Stomach (tissue), 9 donors: ENCODE data around the gene DOK6. TPM values are rescaled to one million over a fixed set of nuclear protein-coding genes. Genes with fewer than 3 reads are reported as not detected.
A peak's percentile ranks its signal among the peaks of the same experiment; 100 is the strongest.

Experiments
- DNase-seq, 2 donors: peaks; one replicate each; pipeline versions ENCODE4 v3.0.0 to v3.0.0-alpha.2; 2013 to 2019
- H3K27ac ChIP-seq, 5 donors: fragments of 200-600 bp in 4 of 5; sonication (generic) in 4 of 5; one replicate each; pipeline ENCODE4 v1.5.1; 2013 to 2019; ENCODE audit warnings: mild to moderate bottlenecking in 1 of 5, moderate library complexity in 1 of 5
- H3K27me3 ChIP-seq, 3 donors: fragments of 200-600 bp; sonication (generic); one replicate each; pipeline ENCODE4 v1.5.1; 2017 to 2019; ENCODE audit warnings: mixed run types in 1 of 3
- H3K36me3 ChIP-seq, 4 donors: fragments of 200-600 bp; sonication (generic); 1 replicate in 3 of 4; 2 replicates in 1 of 4; pipeline ENCODE4 v1.5.1; 2016 to 2019
- H3K4me1 ChIP-seq, 4 donors: fragments of 200-600 bp; sonication (generic); one replicate each; pipeline ENCODE4 v1.5.1; 2016 to 2019
- H3K4me3 ChIP-seq, 4 donors: fragments of 200-600 bp; sonication (generic) in 3 of 4; one replicate each; pipeline ENCODE4 v1.5.1; 2016 to 2019; ENCODE audit warnings: mild to moderate bottlenecking in 1 of 4
- H3K9me3 ChIP-seq, 4 donors: fragments of 200-600 bp; sonication (generic); one replicate each; pipeline ENCODE4 v1.5.1; 2016 to 2019
- EP300 ChIP-seq: sonication (generic); formaldehyde crosslinking; IDR thresholded peaks from one replicate; pipeline ENCODE4 v1.6.1; 2017; ENCODE audit warnings: antibody characterized with exemption
- POLR2A ChIP-seq, 4 donors: fragments of 450-650 bp; IDR thresholded peaks; one replicate each; pipeline ENCODE4 v1.6.1; 2016; ENCODE audit warnings: antibody characterized with exemption in 4 of 4, control low read depth in 2 of 4, mild to moderate bottlenecking in 1 of 4, moderate library complexity in 1 of 4
- POLR2AphosphoS5 ChIP-seq, 3 donors: sonication (generic); formaldehyde crosslinking; IDR thresholded peaks; one replicate each; pipeline ENCODE4 v1.6.1; 2016; ENCODE audit warnings: antibody characterized with exemption in 3 of 3
- WGBS, 5 donors: extraction: QIAGEN DNeasy Blood & Tissue Kit in 3 of 5; methylation state at CpG; one replicate each; pipeline versions ENCODE4 v1.1.5 to v1.1.7; 2013 to 2018; 5-methylcytosine and 5-hydroxymethylcytosine counted together
- intact Hi-C: fragments of 100-400 bp; cut with DNase I; formaldehyde crosslinking; loops from one replicate; pipeline ENCODE4 v1.15.1; 2023; ENCODE audit warnings: low total_unique reads
- polyA plus RNA-seq, 3 donors: library from polyadenylated mRNA; stranded (reverse); fragments of 200-250 nt; gene quantifications; one replicate each; pipeline ENCODE4 v1.2.3, GENCODE V29; 2013
- total RNA-seq, 5 donors: library from RNA; depleted of rRNA; stranded (reverse); fragments of >200 nt; gene quantifications; one replicate each; pipeline versions ENCODE4 v1.1.0 to v1.2.3, GENCODE V29; 2014 to 2016
- TF ChIP-seq, protein P1 (sequence below), 7 experiments: fragments of 450-650 bp in 4 of 7; fragments of 200-600 bp in 3 of 7; sonication (generic) in 3 of 7; IDR thresholded peaks; one replicate each; pipeline ENCODE4 v1.5.1; 2016 to 2019; ENCODE audit warnings: antibody characterized with exemption in 7 of 7, control low read depth in 2 of 7, mild to moderate bottlenecking in 1 of 7
- donor health status: healthy with polysubstance abuse.
- donor health status: Bipolar disorder and iron deficiency.
- donor health status: healthy.

The DOK6 gene
- total and polyA plus RNA-seq, 8 donors, result 0.18 to 10.1 (median 1.7) TPM; not detected in 1

GRCh38 chr18:69635482-69635881, 234.8 kb downstream of the DOK6 start:
- Histone ChIP-seq H3K9me3 (no peaks in the 10 kb centered on the region), H3K36me3 (no peaks in the 10 kb centered on the region), H3K27ac (no peak overlapping the region), H3K4me3 (no peak overlapping the region), H3K27me3 (no peaks in the 10 kb centered on the region), H3K4me1 (no peaks in the 10 kb centered on the region)
- intact Hi-C loops, result no loop called here
- TF ChIP-seq EP300, result no peak
- TF ChIP-seq POLR2A (IDR thresholded peaks at IDR 0.05), result no peak
- TF ChIP-seq POLR2AphosphoS5 (IDR thresholded peaks at IDR 0.05), result no peak
- TF ChIP-seq, protein P1, sequence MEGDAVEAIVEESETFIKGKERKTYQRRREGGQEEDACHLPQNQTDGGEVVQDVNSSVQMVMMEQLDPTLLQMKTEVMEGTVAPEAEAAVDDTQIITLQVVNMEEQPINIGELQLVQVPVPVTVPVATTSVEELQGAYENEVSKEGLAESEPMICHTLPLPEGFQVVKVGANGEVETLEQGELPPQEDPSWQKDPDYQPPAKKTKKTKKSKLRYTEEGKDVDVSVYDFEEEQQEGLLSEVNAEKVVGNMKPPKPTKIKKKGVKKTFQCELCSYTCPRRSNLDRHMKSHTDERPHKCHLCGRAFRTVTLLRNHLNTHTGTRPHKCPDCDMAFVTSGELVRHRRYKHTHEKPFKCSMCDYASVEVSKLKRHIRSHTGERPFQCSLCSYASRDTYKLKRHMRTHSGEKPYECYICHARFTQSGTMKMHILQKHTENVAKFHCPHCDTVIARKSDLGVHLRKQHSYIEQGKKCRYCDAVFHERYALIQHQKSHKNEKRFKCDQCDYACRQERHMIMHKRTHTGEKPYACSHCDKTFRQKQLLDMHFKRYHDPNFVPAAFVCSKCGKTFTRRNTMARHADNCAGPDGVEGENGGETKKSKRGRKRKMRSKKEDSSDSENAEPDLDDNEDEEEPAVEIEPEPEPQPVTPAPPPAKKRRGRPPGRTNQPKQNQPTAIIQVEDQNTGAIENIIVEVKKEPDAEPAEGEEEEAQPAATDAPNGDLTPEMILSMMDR (IDR thresholded peaks at IDR 0.05), result no peak
- DNase-seq, result no peak
- 62 to 73% (median 68%) methylated on average over 2 of the region's 2 CpGs for WGBS, 5 donors

DNA sequence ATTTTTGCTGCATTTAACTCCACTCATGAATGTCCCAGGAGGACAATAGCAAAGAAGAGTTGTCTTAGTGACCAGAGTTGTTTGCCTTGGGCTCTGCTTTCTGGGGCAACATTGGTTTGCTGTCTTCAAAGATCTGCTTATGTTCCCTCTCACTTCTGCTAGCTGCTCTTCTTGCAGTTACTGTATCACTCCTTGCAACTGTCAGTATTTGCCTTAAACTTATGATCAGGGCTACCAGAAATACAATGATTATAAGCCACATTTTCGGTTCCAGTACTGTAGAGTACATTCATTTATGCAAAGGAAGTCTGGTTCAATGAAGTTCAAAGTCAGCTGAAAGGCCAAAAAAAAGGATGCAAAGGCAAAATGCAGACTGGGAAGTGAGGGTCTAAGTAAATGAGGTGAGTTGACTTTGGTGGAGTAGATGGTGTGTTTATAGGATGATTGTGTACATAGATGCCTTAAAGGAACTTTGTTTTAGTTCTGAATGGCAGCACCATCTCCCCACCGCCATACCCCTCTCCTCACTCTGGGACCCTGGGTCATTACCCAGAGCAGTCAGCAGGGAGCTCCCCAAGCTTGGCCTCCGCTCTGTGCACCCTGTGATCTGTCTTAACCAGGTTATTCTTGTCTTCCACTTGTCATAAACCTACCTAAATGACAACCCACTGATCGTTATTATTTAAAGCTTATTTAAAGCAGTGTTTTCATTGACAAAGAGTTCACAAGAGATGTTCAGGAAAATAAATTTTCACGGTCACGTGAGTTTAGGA, 236.0 kb downstream of the DOK6 start:
- intact Hi-C loops, result no loop called here
- Histone ChIP-seq H3K27ac (no peak overlapping the region), H3K4me3 (no peak overlapping the region), H3K4me1 (no peaks in the 10 kb centered on the region), H3K9me3 (no peaks in the 10 kb centered on the region), H3K27me3 (no peaks in the 10 kb centered on the region), H3K36me3 (no peaks in the 10 kb centered on the region)
- no peak for DNase-seq
- WGBS, 5 donors, result 69 to 85% (median 76%) methylated on average over 6 of the region's 6 CpGs
- TF ChIP-seq POLR2A (IDR thresholded peaks at IDR 0.05) (no peak), POLR2AphosphoS5 (IDR thresholded peaks at IDR 0.05) (no peak), EP300 (no peak)
- TF ChIP-seq, protein P1 (IDR thresholded peaks at IDR 0.05), result no peak

GRCh38 chr18:69638056-69638455, 237.4 kb downstream of the DOK6 start:
- WGBS, 5 donors, result 54 to 98% (median 67%) methylated on average over 1 of the region's 1 CpG
- intact Hi-C loops, result no loop called here
- Histone ChIP-seq H3K4me1 (no peaks in the 10 kb centered on the region), H3K4me3 (no peak overlapping the region), H3K9me3 (no peaks in the 10 kb centered on the region), H3K27ac (no peak overlapping the region), H3K36me3 (no peaks in the 10 kb centered on the region), H3K27me3 (no peaks in the 10 kb centered on the region)
- TF ChIP-seq, protein P1 (IDR thresholded peaks at IDR 0.05), result no peak
- TF ChIP-seq EP300, result no peak
- DNase-seq, result no peak

DNA sequence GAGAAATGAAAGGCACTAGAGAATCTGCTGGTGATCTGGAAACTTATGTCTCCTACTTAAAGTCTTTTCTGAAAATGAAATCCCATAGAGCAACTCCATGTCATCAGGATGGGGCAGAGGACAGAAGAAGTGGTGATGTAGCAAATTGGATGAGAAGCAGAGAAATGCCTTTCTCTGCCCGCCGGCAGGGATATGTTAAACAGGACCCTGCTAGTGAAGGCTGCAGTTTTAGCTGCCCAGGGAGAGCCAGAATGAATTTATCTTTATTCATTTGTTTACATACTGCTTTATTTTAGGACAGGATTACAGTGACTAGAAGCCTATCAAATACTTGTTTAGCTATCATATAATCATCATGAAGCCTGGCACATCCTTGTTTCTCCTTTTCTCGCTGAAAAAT, 247.0 kb downstream of the DOK6 start:
- Histone ChIP-seq H3K9me3 (no peaks in the 10 kb centered on the region), H3K4me3 (peak overlapping the region in 1 of 4 donors; percentile 21), H3K4me1 (no peaks in the 10 kb centered on the region), H3K27me3 (no peaks in the 10 kb centered on the region), H3K27ac (no peak overlapping the region), H3K36me3 (no peaks in the 10 kb centered on the region)
- DNase-seq, result peak in 1 of 2 donors; percentile 15
- WGBS, 5 donors, result 70 to 76% (median 71%) methylated on average over 3 of the region's 3 CpGs
- intact Hi-C loops, result loop anchor here (10.0 kb wide), 1 partner anchor 57 kb away; no protein-coding TSS in a partner anchor
- TF ChIP-seq, protein P1 (IDR thresholded peaks at IDR 0.05), result no peak
- no peak for TF ChIP-seq POLR2AphosphoS5 (IDR thresholded peaks at IDR 0.05)
- TF ChIP-seq POLR2A (IDR thresholded peaks at IDR 0.05), result no peak
- no peak for TF ChIP-seq EP300
